RPMI7951 (cell line): Measurements from ENCODE around the gene CD247. TPM values are rescaled to one million over a fixed set of nuclear protein-coding genes. Genes with fewer than 3 reads are reported as not detected.

ENCODE experiments used
- DNase-seq: peaks from one replicate; pipeline ENCODE4 v3.0.0-alpha.2; 2012; ENCODE audit warnings: low read depth
- total RNA-seq: library from RNA; depleted of rRNA; stranded (reverse); fragments of >200 nt; shearing (Covaris generic); gene quantifications from 2 replicates; pipeline ENCODE4 v1.2.3, GENCODE V29; 2014

The CD247 gene
- total RNA-seq, 1 experiment from 2014 or later = not detected

GRCh38 chr1:167512046-167512654 is 6.2 kb downstream of the CD247 start:
- no peak for DNase-seq

GRCh38 chr1:167511374-167511986 is 6.8 kb downstream of the CD247 start:
- DNase-seq = no peak

- no peak for DNase-seq
These were observed 7.4 kb downstream of the CD247 start for GRCh38 chr1:167510881-167511280.

- DNase-seq = no peak
These were observed 8.1 kb downstream of the CD247 start for GRCh38 chr1:167510244-167510643.

GRCh38 chr1:167509587-167509986 is 8.7 kb downstream of the CD247 start:
- DNase-seq = no peak

- no peak for DNase-seq
These were observed 10.6 kb downstream of the CD247 start for GRCh38 chr1:167507719-167508118.

- no peak for DNase-seq
These were observed 13.9 kb downstream of the CD247 start for GRCh38 chr1:167504467-167504827.

- no peak for DNase-seq
These were observed 14.5 kb downstream of the CD247 start for GRCh38 chr1:167503626-167504466.

GRCh38 chr1:167502719-167503462 is 15.4 kb downstream of the CD247 start:
- no peak for DNase-seq

GRCh38 chr1:167502192-167502551 is 16.2 kb downstream of the CD247 start:
- no peak for DNase-seq

- no peak for DNase-seq
These were observed 16.7 kb downstream of the CD247 start for GRCh38 chr1:167501515-167502191.

- DNase-seq = no peak
These were observed 18.0 kb downstream of the CD247 start for GRCh38 chr1:167500283-167500860.

GRCh38 chr1:167499664-167500101 is 18.6 kb downstream of the CD247 start:
- no peak for DNase-seq

GRCh38 chr1:167499106-167499505 is 19.2 kb downstream of the CD247 start:
- DNase-seq = no peak

GRCh38 chr1:167496797-167497619 is 21.3 kb downstream of the CD247 start:
- no peak for DNase-seq

GRCh38 chr1:167493372-167493771 is 25.0 kb downstream of the CD247 start:
- DNase-seq = no peak

GRCh38 chr1:167492481-167492910 is 25.8 kb downstream of the CD247 start:
- DNase-seq = no peak

- DNase-seq = no peak
These were observed 26.5 kb downstream of the CD247 start for GRCh38 chr1:167491586-167492461.

- DNase-seq = no peak
These were observed 27.6 kb downstream of the CD247 start for GRCh38 chr1:167490765-167491164.
